Ovary (tissue), 9 donors: ENCODE results near the gene ATXN1. TPM values are rescaled to one million over a fixed set of nuclear protein-coding genes. Genes with fewer than 3 reads are reported as not detected.

Source experiments
- DNase-seq, 5 donors: peaks; one replicate each; pipeline ENCODE4 v3.0.0-alpha.2; 2019 to 2020
- H3K27ac ChIP-seq, 2 donors: fragments of 200-600 bp; one replicate each; pipeline versions ENCODE4 v1.5.1 to v1.8.0; 2019 to 2022
- H3K27me3 ChIP-seq: fragments of 200-600 bp; one replicate; pipeline ENCODE4 v1.8.0; 2022
- H3K36me3 ChIP-seq: fragments of 200-600 bp; sonication (generic); one replicate; pipeline ENCODE4 v1.5.1; 2019
- H3K4me1 ChIP-seq: one replicate; pipeline ENCODE4 v1.8.1; 2013; ENCODE audit warnings: mild to moderate bottlenecking, moderate library complexity; ENCODE audit not compliant: insufficient read depth
- H3K4me3 ChIP-seq: fragments of 200-600 bp; sonication (generic); one replicate; pipeline ENCODE4 v1.5.1; 2017
- H3K9me3 ChIP-seq, 2 donors: fragments of 200-600 bp in 1 of 2; sonication (generic) in 1 of 2; one replicate each; pipeline versions ENCODE4 v1.5.1 to v1.8.1; 2013 to 2019; ENCODE audit warnings: mild to moderate bottlenecking in 1 of 2, moderate library complexity in 1 of 2
- EP300 ChIP-seq: sonication (generic); formaldehyde crosslinking; IDR thresholded peaks from one replicate; pipeline ENCODE4 v1.6.1; 2017; ENCODE audit warnings: antibody characterized with exemption
- POLR2A ChIP-seq: fragments of 450-650 bp; IDR thresholded peaks from one replicate; pipeline ENCODE4 v1.6.1; 2017; ENCODE audit warnings: antibody characterized with exemption, mild to moderate bottlenecking, moderate library complexity
- WGBS, 3 donors: extraction: QIAGEN DNeasy Blood & Tissue Kit in 1 of 3; methylation state at CpG; one replicate each; pipeline versions ENCODE4 v1.1.5 to v1.1.7; 2013 to 2017; 5-methylcytosine and 5-hydroxymethylcytosine counted together
- intact Hi-C, 4 donors: fragments of 100-400 bp; cut with DNase I; formaldehyde crosslinking; loops; one replicate each; pipeline versions ENCODE4 v1.11.0 to v1.15.1; 2022 to 2023
- polyA plus RNA-seq, 2 donors: library from polyadenylated mRNA; stranded (reverse); fragments of 200-250 nt in 1 of 2; fragments of 350-450 nt in 1 of 2; fragmentation: Illumina TruSeq in 1 of 2; extraction: RNeasy Lipid Tissue Mini Kit (QIAGEN cat#74804) in 1 of 2; gene quantifications; one replicate each; pipeline ENCODE4 v1.2.3, GENCODE V29; 2013 to 2014
- total RNA-seq, 7 donors: library from RNA; depleted of rRNA in 2 of 7; stranded (reverse); fragments of >200 nt in 2 of 7; fragmentation: NEBNext Ultra II Directional in 3 of 7; extraction: Animal tissue kit (Norgen Biotek cat#: 25700) in 3 of 7; gene quantifications; one replicate each; pipeline versions ENCODE4 v1.1.0 to v1.2.4, GENCODE V29; 2016 to 2023
- TF ChIP-seq, protein P1 (sequence below), 3 donors: fragments of 450-650 bp in 2 of 3; fragments of 200-600 bp in 1 of 3; IDR thresholded peaks; one replicate each; pipeline versions ENCODE4 v1.5.1 to v1.8.0; 2016 to 2022; ENCODE audit warnings: antibody characterized with exemption in 3 of 3, mild to moderate bottlenecking in 1 of 3
- donor health status: DM: no; HTN: no; CAD: no; lungs with moderate emphysema.
- donor health status: DM: no; HTN: no; CAD: no.
- donor health status: Bipolar disorder and iron deficiency.
- donor health status: DM: yes; HTN: yes; CAD: no.
- donor health status: DM: no; HTN: no; CAD: no.
- donor health status: DM: yes; HTN: yes; CAD: no.

ATXN1 gene
- total and polyA plus RNA-seq, 9 donors = 7.3 to 38.2 (median 30.4) TPM

DNA sequence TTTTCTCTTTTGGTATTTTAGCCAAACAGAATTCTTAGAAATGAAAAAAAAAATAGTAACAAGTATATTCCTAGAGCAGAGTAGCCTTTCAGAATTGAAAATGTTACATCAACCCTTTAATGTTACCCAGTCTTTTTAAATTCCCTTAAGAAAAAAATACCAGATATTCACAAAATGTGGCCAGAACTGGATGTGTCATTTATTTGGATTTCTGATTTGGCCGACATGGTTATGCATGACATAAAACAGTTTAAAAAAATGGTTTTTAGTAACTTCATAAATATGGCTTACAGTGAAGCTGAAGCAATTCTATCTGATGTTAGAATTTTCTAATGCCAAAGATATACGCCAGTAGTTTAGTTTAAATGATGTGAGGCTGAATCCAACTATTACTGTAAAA lies 112.0 kb downstream of the ATXN1 start:
- no peaks in the 10 kb centered on the region for H3K27me3 ChIP-seq
- no peak for DNase-seq
- 48 to 65% (median 62%) methylated on average over 2 of the region's 2 CpGs for WGBS, 3 donors
- intact Hi-C loops = no loop called here
- no peak overlapping the region for H3K4me3 ChIP-seq
- TF ChIP-seq, protein P1, sequence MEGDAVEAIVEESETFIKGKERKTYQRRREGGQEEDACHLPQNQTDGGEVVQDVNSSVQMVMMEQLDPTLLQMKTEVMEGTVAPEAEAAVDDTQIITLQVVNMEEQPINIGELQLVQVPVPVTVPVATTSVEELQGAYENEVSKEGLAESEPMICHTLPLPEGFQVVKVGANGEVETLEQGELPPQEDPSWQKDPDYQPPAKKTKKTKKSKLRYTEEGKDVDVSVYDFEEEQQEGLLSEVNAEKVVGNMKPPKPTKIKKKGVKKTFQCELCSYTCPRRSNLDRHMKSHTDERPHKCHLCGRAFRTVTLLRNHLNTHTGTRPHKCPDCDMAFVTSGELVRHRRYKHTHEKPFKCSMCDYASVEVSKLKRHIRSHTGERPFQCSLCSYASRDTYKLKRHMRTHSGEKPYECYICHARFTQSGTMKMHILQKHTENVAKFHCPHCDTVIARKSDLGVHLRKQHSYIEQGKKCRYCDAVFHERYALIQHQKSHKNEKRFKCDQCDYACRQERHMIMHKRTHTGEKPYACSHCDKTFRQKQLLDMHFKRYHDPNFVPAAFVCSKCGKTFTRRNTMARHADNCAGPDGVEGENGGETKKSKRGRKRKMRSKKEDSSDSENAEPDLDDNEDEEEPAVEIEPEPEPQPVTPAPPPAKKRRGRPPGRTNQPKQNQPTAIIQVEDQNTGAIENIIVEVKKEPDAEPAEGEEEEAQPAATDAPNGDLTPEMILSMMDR (IDR thresholded peaks at IDR 0.05) = no peak
- TF ChIP-seq POLR2A (no peak), EP300 (no peak)
- no peaks in the 10 kb centered on the region for H3K9me3 ChIP-seq
- H3K36me3 ChIP-seq = no peaks in the 10 kb centered on the region
- H3K27ac ChIP-seq = no peak overlapping the region
- no peaks in the 10 kb centered on the region for H3K4me1 ChIP-seq

DNA sequence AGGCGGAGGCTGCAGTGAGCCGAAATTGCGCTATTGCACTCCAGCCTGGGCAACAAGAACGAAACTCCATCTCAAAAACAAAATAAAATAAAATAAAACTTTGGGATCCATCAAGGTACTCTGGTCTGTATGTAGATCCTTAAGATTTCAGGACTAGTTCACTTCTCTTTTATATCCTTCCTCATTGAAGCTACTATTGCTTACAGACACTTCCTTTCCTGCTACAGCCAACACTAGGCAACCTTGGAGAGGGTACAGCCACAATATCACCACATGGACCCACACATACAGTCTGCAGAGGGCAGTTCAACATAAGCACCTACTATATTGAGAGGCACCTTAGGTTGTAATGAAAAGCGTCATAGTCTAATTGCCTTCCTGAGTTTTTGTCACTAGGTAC lies 113.3 kb downstream of the ATXN1 start:
- WGBS, 3 donors = 94 to 98% (median 97%) methylated on average over 5 of the region's 5 CpGs
- H3K9me3 ChIP-seq = no peaks in the 10 kb centered on the region
- TF ChIP-seq EP300 (no peak), POLR2A (no peak)
- TF ChIP-seq, protein P1 (IDR thresholded peaks at IDR 0.05) = no peak
- DNase-seq = no peak
- no peaks in the 10 kb centered on the region for H3K36me3 ChIP-seq
- H3K4me3 ChIP-seq = no peak overlapping the region
- intact Hi-C loops = no loop called here
- no peak overlapping the region for H3K27ac ChIP-seq
- no peaks in the 10 kb centered on the region for H3K4me1 ChIP-seq
- H3K27me3 ChIP-seq = no peaks in the 10 kb centered on the region

DNA sequence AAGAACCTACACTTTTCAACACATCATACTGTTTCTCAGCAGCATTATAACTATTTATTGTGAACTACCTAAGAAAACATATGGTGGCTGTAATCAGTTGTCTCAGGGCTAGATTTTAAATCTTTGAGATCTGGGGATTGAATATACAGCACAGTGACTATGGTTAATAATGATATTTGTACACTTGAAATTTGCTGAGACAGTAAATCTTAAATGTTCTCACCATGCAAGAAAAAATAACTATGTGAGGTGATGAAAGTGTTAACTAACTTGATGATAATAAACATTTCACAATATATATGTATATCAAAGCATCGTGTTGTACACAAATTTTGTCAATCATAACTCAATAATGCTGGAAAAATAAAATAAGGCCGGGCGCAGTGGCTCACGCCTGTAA lies 113.8 kb downstream of the ATXN1 start:
- Histone ChIP-seq H3K4me1 (no peaks in the 10 kb centered on the region), H3K36me3 (no peaks in the 10 kb centered on the region), H3K9me3 (no peaks in the 10 kb centered on the region), H3K4me3 (no peak overlapping the region), H3K27ac (no peak overlapping the region), H3K27me3 (no peaks in the 10 kb centered on the region)
- DNase-seq = no peak
- TF ChIP-seq, protein P1 (IDR thresholded peaks at IDR 0.05) = no peak
- no peak for TF ChIP-seq POLR2A
- intact Hi-C loops = no loop called here
- 88 to 93% (median 91%) methylated on average over 4 of the region's 4 CpGs for WGBS, 3 donors

DNA sequence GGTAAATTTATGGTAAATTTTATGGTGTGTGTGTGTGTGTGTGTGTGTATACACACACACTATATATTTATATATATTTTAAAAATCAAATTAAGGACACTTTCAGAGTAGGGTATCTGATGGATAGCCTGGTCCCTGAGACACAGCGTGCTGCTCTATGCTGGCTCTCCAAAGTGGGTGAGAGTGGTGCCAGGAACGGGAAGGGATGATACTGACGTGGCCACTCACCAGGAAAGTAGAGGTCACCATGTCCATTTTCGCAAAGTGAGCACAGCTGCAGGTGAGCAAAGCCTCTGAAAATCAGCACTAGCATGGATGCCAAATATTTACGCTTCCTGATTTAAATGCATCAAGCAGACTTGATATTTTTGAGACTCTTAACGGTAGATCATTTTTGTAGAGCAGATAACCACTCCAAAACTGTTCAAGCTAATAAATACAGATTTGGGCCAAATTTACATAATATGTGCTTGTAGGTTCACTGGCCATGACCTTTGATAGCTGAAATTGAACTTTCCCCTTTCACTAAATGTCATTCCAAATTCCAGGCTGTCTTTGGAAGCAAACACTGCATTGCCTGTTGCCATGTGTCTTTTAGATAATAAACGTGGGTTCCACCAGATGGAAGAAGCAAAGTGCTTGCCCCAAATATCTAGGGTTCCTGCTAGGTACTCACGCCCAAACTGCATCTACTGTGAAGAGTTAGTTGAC lies 116.6 kb downstream of the ATXN1 start:
- TF ChIP-seq, protein P1 (IDR thresholded peaks at IDR 0.05) = no peak
- no peak for TF ChIP-seq POLR2A
- no peak for TF ChIP-seq EP300
- DNase-seq = no peak
- intact Hi-C loops = loop anchor here in 1 of 4 donors (5.0 kb wide), 1 partner anchor 502 kb away; no protein-coding TSS in a partner anchor
- Histone ChIP-seq H3K36me3 (no peaks in the 10 kb centered on the region), H3K4me1 (no peaks in the 10 kb centered on the region), H3K9me3 (no peaks in the 10 kb centered on the region), H3K27ac (no peak overlapping the region), H3K27me3 (no peaks in the 10 kb centered on the region), H3K4me3 (no peak overlapping the region)
- WGBS, 3 donors = 80 to 82% (median 82%) methylated on average over 8 of the region's 8 CpGs
